GM18526 (cell line): ENCODE measurements around the gene SLC7A6.

Source experiments
- POLR2A ChIP-seq: IDR thresholded peaks from 3 replicates; pipeline ENCODE4 v1.6.1; 2011; ENCODE audit not compliant: insufficient read length; ENCODE audit errors: extremely low read depth

The SLC7A6 gene

DNA sequence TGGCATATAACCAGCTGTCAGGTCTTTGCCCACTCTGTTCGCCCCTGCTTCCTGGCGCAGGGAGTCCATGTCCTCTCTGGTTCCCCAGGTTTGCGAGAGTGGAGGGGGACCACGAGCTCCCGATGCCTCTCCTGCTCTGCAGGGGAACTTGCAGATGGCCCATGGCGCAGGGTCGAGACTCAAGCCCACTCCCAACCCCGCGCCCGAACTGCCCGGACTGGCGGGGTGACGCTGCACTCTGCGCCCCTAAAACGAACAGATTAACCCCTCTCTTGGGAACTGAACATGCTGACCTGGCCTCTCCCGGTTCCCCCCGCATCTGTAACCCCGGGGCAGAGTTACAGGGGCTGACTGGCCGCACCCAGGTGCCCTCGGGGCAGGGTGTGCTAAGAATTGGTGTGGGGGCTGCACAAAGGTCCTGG lies 19.8 kb upstream of the SLC7A6 start:
- no peak for TF ChIP-seq POLR2A

DNA sequence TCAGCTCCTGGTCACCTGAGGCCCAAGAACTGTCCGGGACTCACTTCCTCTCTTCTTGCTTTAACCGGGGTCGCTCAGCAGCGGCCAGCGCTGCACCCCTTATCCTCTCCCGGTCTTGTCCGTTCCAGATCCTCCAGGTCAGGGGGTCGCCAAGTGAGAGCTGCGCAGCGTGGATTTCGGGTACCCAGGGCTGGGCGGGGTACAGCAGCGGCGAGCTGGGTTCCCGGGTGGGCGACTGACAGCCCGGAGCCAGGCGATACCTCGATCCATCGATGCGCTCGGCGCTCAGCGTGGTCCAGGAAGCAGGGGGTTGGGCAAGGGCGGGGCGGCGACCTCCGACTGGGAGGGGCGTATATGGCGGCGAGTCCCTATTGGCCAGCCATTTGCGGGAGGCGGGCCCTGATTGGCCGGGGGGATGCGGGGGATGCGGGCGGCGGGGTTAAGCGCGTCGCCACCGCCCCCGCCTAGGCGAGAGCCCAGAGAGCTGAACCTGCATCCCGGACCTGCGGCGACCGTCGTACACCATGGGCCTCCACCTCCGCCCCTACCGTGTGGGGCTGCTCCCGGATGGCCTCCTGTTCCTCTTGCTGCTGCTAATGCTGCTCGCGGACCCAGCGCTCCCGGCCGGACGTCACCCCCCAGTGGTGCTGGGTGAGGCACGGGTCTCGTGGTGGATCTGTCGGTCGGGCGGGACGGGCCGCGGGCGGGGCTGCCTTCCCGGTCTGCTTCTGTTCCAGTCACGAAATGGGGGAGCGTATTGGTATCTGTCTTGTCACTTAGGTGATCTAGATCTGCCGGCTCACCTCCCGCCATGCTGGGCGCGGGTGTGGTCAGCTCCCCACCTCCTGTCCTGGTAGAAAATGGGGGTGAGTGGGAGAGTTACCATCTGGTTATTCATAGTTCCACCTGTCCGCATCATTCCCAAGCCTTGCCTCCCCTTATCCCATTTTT lies 19.1 kb upstream of the SLC7A6 start, which contains the start of gene PLA2G15:
TSS of gene PLA2G15 (plus strand) at position 471 of the 951 bp plus-strand sequence. CDS start at position 525, 54 bp downstream.
- TF ChIP-seq POLR2A = peak; percentile 64

DNA sequence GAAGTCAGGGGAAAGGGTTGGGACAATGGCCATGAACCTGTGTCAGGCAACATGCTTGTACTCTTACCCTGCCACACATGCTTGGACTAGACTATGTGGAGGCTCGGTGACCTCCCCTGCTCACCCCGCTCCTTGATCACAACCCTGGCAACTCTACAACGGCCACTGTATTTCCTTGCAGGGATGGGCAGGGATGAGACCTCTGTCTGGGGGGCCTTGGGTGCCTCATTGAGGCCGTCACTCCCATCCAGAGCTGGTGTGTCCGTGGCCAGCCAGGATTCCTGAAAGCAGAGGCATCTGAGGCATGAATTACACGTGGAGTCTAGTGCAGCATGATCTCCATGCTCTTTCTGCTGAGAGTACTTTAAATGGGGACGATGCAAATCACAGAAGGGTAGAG lies 18.2 kb upstream of the SLC7A6 start:
- no peak for TF ChIP-seq POLR2A

DNA sequence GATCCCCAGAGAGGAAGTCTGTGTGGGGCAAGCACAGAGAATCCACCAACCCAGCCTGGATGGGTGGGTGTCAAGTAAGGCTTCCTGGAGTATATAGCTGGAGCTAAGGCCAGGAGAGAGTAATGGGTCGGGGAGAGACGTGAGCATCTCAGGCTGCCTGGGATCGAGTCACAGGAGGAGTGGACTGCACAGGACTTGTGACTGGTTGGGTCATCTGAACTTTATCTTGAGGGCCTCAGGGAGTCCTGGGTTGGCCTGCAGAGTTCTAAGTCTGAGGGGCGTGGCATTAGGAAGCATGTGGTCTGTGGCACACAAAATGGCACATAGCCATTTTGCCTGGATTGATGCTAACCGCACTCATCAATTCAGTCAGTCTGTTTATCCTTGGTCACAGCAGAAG lies 17.7 kb upstream of the SLC7A6 start:
- TF ChIP-seq POLR2A = no peak

DNA sequence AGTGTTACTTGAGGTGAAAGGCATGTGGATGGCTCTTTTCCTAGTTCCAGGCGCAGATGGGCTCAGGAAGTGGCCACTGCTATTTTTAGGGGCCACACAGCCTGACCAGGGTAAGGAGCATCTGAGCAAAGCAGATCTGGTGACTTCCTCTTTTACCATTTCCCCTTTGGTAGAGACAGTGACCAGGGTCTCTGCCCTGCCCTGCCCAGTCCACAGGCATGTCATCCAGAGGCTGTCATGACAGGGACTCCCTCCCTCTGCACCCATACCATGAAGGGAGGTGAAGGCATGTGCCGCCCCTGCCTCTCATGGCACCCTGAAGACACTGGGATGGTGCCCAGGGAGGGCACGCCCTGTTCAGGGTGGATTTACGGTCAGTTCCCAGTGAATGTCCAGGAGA lies 16.9 kb upstream of the SLC7A6 start:
- TF ChIP-seq POLR2A = no peak

DNA sequence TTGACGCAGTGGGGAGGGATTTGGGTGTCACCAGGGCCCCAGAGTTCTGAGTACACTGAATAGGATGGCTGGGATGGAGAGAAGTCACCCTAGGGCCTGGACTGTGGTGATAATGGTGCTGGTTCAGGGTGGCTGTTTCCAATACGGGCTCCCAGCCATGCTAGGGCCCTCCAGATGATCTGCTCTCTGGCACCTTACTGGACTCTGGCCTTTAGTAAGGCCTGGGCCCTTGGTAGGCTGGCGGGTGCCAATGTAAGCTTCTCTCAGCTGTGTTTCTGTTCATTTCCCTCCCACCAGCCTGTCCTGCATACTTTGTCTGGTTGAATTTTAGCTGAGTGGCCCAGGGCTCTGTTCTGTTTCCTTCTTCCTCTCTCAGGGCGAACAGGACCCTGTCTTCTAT lies 16.4 kb upstream of the SLC7A6 start:
- TF ChIP-seq POLR2A = no peak

DNA sequence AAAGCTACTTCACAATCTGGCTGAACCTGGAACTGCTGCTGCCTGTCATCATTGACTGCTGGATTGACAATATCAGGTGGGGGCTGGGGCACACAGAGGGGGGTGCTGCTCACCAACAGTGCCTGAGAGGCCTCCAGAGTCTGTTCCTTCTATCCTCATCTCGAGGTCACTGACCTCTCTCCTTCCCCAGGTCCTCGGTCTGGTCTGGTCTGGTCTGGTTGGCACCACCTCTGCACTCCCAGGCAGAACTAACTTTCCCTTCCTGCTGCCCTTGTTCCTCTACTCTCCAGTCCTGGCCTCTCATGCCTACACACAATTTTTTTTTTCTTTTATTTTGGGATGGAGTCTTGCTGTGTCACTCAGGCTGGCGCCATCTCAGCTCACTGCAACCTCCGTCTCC lies 15.0 kb upstream of the SLC7A6 start:
- TF ChIP-seq POLR2A = no peak

DNA sequence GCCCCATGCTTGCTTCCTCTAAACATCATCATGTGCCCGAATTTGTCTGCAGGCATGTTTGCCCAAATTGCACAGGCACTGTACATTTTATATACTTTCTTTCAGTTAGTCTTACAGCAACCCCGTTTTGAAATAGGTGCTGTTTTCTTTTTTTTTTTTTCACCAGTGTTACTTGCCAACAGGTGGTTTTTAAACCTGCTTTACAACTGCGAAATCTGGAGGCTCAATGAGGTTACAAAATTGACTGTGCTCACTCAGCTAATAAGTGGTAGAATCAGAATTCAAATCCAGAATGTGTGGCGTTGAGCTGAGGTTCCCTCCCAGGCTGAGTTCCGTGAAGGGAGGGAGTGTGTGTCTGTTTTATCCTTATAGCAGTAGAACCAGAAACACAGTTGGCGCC lies 13.4 kb upstream of the SLC7A6 start:
- no peak for TF ChIP-seq POLR2A

DNA sequence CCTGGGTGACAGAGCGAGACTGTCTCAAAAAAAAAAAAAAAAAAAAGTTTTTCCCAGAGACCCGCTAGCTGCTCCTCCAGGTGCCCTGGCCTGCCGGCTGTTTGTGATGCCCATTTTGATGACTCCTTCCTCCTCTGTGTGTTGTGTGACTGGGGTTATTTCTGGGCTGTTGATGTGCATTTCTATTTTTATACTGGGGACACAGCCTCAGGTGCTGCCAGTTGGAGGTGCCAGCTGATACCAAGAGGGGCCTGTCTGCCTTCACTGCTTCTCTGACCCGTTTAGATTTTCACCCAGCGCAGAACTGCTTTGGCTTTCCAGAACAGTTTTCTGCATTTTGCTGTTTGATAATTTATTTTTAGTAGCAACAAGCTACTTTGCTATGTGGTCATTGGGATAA lies 12.5 kb upstream of the SLC7A6 start:
- TF ChIP-seq POLR2A = no peak

DNA sequence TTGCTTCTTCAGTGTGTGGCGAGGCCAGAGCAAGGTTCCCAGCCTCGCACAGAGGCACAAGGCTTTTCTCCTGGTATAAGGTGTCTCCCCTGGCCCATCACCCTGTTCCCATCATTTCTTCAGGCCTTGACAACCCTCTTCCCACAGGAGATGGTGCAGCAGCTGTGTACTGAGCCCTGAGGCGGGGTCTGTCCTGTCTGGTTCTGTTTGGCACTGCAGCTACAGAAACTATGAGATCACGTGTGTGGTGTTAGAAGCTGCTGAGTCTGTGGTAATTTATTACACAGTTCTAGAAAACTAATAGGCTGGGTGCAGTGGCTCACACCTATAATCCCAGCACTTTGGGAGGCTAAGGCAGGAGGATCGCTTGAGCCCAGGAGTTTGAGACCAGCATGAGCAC lies 11.9 kb upstream of the SLC7A6 start:
- no peak for TF ChIP-seq POLR2A

DNA sequence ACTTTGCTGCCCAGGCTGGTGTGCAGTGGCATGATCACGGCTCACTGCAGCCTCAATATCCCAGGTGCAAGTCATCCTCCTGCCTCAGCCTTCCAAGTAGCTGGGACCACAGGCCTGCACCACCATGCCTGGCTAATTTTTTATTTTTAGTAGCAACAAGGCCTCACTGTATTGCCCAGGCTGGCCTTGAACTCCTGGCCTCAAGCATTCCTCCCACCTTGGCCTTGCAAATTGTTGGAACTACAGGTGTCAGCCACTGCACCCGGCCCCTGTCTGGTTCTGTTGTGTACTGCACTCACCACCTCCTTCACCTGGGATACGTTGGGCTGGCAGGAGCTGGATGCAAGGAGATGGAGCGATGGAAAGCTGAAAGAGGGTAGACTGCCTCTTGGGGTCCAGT lies 10.6 kb upstream of the SLC7A6 start:
- TF ChIP-seq POLR2A = no peak

DNA sequence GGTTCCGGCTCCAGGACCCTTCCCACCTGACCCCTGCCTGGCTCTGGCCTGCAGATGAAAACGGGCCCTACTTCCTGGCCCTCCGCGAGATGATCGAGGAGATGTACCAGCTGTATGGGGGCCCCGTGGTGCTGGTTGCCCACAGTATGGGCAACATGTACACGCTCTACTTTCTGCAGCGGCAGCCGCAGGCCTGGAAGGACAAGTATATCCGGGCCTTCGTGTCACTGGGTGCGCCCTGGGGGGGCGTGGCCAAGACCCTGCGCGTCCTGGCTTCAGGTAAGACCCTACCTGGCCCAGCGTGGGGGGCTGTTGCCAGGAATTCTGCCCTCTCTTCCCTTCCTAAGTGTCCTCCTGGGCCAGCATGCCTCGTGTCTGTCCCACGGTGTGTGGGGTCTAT lies 8.6 kb upstream of the SLC7A6 start:
- no peak for TF ChIP-seq POLR2A

DNA sequence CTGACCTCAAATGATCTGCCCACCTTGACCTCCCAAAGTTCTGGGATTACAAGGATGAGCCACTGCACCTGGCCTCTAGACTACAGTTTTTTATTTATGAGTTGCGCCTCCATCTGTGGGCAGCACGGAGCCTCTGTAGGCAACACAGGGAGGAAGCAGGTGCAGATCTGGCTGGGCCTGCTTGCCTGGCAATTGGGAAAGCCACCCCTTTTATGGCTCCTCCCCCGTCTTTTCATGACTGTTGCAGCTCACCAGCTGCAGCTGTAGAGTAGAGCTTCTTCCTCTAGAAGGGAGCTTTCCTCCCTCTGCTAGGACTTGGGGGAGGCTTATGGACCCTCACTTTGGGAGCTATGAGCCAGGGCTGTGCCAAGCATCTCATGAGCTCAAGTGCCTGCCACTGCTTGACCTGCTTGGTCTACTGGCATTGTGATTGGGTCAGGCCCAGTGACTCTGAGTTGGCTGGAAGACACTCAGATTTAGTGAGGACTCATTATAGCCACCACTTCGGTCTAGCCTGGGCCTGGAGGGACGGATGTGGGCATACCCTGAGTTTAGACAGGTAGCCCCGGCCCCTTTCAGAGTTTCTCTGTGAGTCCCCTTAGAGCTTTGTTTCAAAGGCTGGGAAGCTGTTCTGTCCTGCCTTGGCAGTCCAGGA lies 6.9 kb upstream of the SLC7A6 start:
- TF ChIP-seq POLR2A = peak; percentile 33

DNA sequence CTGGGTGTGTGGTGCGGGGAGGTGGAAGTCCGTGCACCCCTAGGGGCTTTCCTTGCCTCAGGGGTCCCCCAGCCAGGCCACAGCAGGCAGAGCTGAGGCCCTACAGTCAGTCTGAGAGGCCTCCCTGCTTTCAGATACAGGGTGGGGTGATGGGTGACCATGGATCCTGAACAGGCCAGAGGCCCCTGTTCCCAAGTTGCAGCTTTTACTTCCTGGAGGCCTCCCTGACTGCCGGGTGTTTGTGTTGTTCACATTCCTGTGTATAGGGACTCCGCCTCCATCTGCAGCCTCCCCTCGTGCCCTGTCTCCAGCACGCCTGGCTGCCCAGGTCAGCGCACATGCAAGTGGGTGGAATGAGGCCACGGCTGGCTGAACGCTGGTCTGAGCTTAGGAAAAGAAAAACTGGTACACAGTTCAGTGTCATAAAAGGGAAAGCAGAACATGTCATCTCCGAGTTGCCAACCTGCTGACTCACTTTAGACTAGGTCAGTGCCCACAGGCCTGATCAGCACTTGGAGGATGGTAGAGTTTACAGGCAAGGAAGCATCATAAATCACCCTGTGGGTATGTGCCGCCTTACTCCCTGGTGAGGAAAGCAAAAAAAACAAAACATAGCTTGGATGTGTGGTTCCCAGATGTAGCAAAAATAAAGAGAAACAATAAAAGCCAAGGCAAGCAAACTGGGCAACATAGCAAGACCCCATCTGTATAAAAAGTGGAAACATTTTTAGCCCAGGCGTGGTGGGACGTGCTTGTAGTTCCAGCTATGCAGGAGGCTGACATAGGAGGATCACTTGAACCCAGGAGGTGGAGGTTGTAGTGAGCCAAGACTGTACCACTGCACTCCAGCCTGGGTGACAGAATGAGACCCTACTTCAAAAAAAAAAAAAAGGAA lies 6.2 kb upstream of the SLC7A6 start:
- TF ChIP-seq POLR2A = no peak

DNA sequence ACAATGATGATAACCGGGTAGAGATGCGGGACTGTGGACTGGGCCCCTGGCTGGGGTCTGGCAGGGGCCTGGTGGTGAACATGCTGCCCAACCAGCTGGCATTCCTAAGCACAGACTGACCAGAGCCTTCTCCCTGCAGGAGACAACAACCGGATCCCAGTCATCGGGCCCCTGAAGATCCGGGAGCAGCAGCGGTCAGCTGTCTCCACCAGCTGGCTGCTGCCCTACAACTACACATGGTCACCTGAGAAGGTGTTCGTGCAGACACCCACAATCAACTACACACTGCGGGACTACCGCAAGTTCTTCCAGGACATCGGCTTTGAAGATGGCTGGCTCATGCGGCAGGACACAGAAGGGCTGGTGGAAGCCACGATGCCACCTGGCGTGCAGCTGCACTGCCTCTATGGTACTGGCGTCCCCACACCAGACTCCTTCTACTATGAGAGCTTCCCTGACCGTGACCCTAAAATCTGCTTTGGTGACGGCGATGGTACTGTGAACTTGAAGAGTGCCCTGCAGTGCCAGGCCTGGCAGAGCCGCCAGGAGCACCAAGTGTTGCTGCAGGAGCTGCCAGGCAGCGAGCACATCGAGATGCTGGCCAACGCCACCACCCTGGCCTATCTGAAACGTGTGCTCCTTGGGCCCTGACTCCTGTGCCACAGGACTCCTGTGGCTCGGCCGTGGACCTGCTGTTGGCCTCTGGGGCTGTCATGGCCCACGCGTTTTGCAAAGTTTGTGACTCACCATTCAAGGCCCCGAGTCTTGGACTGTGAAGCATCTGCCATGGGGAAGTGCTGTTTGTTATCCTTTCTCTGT lies 5.1 kb upstream of the SLC7A6 start:
- no peak for TF ChIP-seq POLR2A

DNA sequence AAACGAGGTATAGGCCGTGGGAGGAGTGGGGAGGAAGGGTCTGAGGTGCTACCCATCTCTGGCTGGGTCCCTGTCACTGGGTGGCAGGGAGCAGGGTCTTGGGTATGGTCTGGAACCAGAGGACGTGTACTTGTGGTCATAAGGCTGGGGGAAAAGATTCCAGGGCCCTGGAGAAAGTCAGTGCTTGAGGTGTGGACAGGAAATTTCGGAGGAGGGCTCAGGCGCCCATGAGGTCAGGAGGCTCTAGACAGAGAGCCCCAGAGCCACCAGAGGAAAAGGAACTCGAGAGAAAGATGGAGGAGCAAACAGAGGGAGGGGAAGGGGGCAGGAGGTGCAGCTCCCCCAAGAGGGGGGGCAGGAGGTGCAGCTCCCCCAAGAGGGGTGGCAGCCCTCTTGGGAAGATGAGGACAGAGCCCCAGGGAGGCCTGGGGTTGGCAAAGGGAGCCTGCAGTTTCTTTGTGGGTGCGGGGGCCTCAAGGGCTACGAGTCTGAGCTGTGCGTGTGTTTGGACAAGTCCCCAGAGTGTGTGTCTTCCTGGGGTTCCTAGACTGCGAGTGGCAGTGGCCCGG lies 683 bp upstream of the SLC7A6 start:
- no peak for TF ChIP-seq POLR2A
